HG03432 (cell line): ENCODE measurements around the gene DSCAML1.

Experiments
- ATAC-seq: cut with Tn5 transposase; IDR thresholded peaks from one replicate; pipeline ENCODE4 v1.9.1; 2021; ENCODE audit warnings: mild to moderate bottlenecking, moderate library complexity; ENCODE audit not compliant: unreplicated experiment

Gene DSCAML1

DNA sequence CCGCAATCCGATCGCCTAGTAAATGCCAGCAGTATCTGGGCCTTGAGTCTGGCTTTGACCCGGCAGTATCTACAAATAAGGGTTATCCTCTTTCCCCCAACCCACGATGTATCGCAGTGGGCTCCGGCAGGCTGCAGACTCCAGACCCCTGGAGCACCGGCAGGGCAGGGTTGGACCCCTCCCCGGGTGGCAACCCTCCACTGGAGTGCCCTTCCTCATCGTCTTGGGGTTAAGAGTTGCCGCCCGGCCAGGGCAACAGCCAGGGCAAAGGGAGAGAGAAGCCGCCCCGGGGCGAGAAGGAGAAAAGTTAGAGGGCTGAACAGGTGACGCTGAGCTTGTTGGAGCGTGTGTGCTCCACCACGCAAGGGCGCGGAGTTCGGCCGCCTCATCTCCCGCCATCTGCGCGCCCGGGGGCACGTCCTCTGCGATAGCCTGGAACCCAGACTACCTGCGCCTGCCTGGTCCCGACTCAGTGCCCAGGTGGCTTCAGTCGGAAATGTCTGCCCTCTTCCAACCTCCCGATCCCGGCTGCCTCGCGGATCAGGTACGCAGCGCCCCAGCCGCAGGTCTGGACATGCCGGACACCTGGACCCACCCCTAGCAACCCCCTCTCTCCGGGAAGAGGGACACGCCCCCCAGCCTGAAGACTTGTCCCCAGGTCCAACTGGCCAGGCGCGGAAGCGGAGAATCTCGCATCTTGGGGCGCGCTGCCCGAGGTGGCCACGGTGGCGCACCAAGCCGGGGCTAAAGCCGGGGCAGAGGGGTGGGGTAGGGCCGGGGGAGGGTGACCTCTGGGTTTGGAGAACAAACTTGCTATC, 1.2 kb downstream of the DSCAML1 start:
- ATAC-seq: no peak

DNA sequence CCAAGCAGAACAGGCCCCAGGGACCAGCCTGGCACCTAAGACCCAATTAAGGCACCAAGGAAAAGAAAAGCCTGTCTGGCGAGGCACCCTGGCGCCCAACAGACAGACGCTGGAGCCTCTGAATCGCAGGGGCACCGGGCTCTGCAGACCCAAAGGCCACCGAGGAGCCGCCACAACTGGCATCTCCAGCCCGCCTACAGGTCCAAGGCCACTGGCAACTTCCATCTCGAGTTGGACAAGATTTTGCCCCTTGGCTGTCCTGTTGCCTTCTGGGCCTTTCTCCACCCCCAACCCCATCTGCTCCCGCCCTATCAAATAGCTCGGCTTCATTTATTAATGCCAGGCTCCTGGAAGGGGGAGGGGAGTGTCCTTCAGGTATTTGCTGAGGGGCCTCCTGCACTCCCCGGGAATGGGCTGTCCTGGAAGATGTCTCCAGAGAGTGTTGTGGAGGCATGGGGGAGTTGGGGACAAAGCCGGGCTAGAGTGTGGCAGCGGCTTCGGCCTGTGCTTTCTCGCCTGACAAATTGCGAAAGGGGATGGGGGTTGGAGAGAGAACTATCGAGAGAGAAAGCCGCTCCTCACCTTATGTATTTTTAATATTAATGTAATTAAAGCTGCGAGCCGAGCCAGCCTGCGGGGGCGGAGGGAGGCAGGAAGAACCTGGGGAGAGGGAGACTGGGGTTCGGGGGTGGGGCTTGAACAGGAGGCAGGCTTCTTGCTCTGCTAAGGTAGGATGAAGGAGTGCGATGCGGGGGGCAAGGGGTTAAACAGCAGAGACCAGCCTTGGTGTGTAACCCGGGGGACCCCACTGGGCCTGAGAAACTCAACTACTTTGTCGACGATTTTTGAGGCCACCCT, 2.0 kb downstream of the DSCAML1 start:
- ATAC-seq: no peak

DNA sequence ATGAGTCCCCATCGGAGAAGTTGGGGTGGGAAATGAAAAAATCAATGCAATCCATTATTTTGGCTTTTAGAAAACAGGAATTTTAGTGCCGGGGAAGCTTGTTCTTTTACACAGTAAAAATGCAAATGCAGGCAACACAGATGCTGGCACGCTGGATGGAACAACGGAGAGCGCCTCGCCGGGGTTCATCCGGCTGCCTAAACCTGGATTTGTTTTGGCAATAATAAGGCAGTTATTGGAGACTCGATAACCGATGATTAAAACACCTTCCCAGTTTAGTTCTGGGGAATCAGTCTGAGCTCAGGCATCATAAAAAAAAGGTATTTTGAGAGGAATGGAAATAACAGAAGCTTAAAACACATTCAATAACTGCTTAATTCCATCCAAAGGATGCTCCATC, 2.9 kb downstream of the DSCAML1 start:
- ATAC-seq: no peak

DNA sequence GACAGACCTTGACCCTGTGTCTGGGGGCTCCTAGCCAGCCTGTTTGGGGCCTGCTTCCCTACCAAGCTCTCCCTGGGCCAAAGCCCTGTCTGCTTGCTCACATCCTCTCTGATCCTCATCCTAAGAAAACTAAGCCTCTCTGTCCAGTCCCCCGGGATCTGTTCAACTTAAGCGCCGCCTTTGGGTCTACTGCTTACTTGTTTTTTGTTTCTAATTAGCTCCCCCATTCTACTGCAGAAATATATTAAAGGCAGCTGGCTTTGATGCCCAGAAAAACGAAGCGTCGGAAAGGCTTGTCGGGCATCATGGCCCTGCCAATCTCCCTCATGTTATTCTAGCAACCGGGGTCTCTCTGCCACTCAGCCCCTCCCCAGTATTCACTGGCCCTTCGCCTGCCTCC, 3.4 kb downstream of the DSCAML1 start:
- no peak for ATAC-seq

DNA sequence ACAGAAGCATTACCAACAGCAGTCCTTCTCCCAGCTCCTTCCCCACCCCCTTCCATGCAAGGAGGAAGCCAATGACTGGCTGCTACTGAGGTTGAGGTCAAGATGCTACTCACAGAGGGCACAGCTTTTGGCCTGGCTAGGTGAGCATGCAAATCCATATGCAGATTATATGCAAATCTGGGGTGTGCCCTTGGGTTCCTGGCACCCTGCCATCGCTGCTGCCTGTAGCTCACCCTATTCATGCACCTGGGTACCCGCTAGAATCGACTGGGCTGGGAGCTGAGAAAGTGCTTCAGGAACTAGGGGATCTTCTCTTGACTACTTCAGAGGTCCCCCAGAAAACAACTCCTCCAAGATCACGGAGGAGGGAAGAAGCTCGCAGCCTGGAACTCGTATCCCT, 4.0 kb downstream of the DSCAML1 start:
- no peak for ATAC-seq

DNA sequence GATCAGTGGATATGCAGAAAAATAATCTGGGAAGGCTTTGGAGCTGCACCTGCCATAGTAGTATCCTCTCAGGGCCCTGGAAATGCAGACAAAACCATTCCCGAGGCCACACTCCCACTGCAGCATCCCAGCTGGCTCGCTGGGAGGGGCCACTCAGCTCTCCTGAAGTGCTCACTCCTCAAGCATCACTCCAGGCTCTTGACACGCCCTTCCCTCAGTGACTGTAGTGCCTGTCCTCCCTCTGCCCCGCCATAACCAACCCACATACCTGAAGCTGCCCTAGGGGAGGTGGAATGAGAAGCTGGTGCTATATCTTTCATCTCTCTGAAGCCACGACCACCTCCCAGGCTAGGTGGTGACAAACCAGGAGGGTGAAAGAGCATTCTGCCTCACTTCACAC, 4.8 kb downstream of the DSCAML1 start:
- no peak for ATAC-seq

DNA sequence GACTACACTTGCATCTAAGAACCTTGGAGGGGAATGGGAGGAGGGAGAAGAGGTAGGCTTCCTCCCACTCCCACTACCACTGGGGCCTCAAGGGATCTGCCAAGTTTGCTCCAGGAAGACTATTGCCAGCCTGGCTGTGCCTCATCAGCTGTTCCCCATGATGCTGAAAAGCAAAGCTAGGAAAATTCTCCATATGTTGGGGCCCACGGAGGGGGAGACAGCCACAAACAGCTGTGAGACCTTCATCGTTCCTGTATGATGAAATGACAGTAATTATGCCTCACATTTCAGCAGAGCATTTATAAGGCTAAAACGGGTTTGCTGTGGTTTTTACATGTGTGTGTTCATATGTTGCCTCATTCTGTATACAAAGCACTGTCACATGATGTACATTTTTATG, 6.7 kb downstream of the DSCAML1 start:
- ATAC-seq: no peak

DNA sequence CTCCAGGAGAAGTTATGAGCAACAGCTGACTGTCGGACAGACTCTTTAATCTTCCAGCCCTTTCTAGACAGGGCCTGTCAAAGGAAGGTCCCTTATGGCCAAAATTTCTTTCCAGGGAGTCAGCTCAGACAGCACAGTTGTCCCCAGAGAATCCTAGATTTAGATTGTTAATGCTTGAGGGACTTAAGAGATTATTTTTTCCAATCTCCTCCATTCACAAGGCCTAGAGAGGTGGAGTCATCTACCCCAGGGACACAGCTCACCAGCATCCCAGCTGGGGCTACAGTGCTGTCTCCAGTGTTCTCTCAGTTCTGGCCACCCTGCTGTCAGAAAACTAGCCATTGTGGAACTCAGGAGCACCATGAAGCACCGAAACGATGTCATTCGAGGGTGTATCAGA, 7.8 kb downstream of the DSCAML1 start:
- no peak for ATAC-seq

DNA sequence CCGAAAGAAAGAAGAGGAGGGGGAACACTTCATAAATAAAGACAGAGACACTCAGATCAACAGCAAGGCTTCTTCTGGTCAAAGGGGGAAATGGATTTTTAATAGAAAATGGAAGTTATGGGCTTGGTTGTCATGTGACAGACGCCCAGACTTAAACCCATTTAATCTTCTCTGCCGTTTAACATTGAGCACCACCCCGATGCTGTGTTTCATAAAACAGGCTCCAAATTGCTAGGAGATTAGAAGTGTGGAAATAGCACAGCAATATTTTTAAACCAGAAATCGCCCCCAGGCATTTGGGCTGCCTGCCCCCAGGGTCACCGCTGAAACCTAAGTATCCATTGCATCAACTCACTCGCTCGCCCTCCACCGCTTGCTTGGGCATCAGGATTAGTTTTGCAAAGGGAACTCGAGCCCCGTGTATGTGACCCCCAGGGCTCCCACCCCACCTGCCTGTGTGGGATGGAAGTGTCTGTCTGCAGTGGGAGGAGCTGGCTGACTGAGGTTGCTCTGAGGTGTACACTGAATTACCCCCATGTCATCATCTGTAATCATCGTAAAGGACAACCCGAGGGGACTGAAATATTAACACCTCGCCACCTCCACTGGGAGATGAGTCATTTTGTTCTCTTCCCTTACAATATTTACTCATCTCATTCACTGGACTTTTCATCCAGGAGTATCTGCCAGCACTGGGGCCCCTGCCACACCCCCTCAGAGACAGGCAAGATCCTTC, 10.7 kb downstream of the DSCAML1 start:
- ATAC-seq: no peak

DNA sequence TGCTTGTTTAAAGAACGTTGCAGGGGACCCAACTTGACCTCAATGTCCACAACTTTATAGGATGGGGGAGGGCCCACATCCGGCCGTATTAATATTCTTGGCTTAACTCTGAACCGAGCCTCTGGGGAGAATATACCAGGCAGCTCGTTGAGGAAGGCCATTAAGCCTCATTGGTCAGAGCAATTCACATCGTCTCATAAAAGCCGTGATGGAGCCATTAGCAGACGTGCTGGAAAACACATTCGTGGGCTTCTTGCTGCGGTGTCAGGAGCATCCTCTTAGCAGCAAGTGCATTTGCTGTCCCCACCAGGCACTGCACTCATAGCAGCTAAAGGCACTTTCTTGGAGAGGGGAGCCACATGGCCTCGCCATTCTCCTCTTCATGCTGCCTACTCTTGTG, 14.9 kb downstream of the DSCAML1 start:
- no peak for ATAC-seq

DNA sequence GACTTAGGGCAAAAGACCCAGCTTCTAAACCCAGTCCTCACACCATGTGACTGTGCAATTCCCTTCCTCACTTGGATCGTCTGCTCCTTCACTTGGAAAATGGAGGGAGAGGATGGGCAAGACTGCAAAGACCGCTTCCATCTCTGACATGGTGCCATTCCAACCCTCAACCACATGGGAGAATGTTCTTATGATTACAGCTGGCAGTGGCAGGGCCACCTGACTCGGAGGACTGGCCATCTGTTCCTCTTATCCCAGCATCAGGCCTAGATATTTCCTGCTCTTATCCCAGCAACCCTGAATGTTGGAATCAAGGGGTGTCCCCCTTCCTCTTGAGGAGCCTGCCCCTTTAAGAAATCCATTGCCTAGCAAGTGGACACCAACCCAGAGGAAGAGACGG, 15.4 kb downstream of the DSCAML1 start:
- no peak for ATAC-seq

DNA sequence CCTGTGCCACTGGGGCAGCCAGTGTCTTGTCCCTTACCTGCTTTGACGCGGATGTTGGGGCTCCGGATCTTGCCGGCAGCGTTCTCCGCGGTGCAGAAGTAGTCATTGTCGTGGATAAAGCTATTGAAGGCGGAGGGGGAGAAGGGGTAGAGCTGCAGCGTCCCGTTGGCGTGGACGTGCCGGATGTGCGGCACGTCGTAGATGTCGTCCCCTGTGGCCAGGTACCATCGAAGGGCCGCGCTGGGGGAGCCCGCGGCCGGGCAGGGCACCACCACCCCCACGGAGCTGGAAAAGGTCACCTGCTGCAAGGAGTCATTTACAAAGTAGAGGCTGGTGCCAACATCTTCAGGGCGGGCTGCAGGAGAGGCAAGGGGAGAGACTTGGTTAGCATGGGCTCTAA, 16.6 kb downstream of the DSCAML1 start:
- no peak for ATAC-seq

DNA sequence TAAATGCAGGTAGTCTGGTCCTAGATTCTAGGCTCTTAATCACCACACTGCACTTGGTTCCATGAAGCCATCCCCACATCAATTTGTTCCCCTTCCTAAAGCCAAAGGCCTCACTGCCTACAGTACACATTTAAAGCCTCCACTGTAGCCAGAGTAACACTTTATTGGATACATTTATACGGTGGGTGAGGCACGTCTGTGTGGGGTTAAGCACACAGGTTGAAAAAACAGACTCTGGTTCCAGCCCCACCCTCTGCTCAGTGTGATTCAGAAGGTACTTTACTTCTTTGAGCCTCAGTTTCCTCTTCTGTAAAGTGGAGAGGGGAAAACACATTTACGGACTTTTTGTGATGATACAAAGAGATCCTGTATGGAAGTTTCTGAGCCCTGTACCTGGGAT, 22.5 kb downstream of the DSCAML1 start:
- ATAC-seq: no peak

DNA sequence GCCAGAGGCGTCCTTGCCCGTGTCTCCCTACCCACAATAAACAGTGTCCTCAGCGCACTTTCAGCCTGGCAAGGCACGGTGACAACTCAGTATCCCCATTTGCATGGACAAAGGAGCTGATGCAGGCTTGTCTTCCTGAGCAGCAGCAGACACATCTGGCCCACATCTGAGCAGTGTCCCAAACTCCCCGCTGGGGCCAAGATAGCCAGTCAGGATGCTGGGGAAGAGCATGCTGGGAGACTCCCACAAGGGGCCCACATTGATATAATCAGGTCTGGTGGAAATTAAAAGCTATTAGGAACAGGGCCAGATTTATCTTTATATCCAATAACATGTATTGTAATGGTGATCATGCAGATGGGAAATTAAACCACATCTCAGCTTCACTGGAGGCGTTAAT, 24.7 kb downstream of the DSCAML1 start:
- no peak for ATAC-seq

DNA sequence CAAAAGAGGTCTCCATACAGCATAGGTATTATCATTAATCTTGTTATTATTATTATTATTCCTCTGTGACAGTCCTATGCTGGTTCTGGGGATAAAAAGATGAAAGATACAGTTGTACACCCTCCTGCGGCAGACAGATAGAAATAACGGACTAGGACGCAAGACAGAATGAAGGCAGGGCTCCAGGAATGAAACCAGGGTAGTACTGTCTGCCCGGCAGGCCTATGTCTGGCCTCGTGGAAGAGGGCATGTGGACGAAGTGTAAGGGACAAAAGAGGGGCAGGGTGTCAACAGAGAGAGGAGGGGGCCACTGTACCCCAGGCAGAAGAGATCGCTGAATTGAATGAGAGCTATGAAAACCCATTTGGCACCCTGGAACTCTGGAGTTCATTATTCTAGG, 25.2 kb downstream of the DSCAML1 start:
- ATAC-seq: no peak

DNA sequence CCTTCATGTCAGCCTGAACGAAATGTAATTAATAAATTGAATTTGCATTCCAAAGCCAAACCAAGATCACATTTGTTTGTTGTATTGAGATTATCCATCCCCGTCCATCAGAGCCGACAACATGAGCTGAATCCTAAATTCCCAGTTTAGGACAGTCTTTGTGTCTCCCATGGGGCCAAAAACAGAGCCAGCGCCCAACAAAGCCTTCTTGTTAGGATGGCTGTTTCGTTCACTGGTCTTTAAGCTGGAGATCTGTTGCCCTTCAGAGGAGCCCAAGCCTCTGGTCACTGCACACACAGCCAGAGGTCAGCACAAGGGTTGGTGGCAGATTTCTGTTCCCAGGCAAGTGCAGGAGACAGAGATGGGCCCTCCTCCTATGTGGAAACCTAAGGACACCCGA, 25.8 kb downstream of the DSCAML1 start:
- no peak for ATAC-seq

DNA sequence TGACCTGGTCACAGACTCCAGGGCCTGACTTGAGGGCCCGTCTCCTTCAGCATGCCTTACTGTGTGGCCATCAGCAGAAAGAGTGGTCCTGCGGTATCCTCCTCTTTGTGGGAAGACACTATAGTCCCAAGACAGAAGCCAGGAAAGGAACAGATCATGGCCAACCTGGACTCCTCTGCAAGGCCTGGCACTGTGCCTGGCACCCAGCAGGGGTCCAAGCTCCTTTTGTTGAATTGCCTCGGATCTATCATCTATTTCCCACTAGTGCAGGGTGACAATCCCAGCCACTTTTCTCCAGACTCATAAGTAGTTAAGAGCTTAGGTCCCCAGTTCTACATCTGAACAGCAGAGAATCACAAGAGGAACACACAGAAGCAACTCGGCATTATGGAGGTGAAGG, 27.0 kb downstream of the DSCAML1 start:
- no peak for ATAC-seq

DNA sequence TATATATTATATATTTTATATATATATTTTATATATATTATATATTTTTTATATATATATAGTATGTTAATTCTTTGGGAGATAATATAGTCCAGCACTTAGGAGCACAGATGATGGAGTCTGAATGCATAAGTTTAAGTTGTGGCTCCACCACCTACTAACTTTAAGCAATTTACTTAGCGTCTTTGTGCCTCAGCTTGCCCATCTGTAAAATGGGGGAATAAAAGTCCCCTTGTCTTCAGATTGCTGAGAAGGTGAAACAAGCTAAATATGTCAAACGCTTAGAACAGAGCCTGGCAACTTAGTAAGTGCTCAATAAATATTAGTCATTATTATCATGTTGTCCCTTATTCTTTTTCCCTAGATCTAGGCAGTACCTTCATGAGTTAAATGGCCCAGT, 27.5 kb downstream of the DSCAML1 start:
- ATAC-seq: no peak

DNA sequence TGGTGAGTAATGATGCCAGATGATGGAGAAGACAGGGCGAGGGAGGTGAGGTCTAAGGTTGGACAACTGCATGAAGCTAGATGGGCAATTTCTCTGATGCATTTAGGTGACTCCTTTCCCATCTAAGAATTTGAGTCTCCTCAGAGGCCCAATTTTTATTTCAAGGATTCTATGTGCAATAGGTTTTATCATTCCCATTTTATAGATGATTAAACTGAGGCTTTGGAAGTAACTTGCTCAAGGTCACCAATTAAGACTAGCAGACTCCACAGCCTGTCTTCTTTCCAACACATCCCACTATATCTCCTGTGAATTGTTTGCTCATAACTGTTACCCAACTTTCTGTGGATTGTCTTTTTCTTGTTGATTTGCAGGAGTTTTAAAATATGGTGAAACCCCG, 28.5 kb downstream of the DSCAML1 start:
- no peak for ATAC-seq

DNA sequence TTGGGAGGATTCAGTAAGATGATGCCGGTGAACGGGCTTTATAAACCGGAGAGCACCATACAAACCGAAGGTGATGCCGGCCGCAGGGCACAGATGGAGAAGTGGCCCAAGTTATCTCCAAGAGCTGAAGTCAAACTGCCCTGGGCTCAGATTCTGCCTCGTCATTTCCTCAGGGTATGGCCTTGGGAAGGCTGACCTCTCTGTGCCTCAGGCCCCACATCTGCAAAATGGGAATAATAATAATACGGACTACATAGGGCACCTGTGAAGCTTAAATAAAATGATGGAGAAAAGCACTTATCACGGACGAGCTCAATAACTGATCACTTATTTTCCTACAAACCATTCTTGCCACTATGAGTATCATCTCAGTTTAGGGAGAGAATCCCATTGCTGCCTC, 29.9 kb downstream of the DSCAML1 start:
- no peak for ATAC-seq

DNA sequence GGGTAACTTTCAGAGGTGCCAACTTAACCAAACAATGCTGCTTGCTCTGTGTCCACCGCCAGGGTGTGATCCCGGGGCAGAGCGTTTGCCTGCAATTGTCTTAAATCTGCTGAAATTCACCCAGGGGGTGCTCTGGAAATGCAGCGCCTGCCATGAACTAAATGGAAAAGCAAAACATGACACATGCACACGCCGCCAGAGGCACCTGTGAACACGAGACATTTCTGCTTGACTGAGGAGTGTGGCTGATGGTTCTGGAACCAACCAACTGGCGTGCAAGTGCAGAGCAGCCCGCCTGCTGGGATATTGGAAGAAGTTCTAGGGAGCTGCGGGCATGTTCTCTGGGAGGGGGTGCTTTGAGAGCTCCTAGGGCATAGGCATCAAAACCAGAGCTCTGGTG, 30.4 kb downstream of the DSCAML1 start:
- no peak for ATAC-seq

DNA sequence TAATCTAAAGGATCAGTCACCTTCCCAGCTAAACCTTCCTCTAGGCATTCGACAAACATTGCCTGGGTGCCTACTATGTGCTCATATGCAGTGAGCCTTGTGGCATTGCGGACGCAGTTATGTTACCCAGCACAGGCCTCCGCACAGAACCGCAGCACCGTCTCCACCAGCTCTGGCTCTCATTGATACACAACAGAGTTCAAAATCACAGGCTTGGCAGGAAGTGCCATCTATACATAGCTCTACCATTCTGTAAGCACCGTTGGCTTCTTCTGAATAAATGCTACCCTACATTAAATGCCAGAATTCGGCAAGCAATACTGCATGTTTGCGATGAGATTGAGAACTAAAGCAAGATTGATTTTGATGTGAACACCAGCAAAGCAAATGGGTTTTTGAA, 31.0 kb downstream of the DSCAML1 start:
- ATAC-seq: no peak
